Measurements from ENCODE around the gene RBM33. TPM values are rescaled to one million over a fixed set of nuclear protein-coding genes. Genes with fewer than 3 reads are reported as not detected.
A peak's percentile ranks its signal among the peaks of the same experiment; 100 is the strongest.

Gene RBM33
- total and polyA plus RNA-seq, 2 donors, result 23.5 to 58.5 TPM

GRCh38 chr7:155639958-155640520, 4.4 kb upstream of the RBM33 start:
- Histone ChIP-seq H3K27ac (ENCODE audit: low read depth in 1 of 2, low read length in 1 of 2) (no peak overlapping the region), H3K4me3 (ENCODE audit: low read length in 2 of 2) (no peak overlapping the region), H3K4me1 (ENCODE audit: control insufficient read depth in 2 of 2, insufficient read depth in 2 of 2, low read length in 2 of 2) (peaks cover 4 to 5% of the 10 kb centered on the region in 2 donors), H3K36me3 (ENCODE audit: control insufficient read depth in 2 of 2, insufficient read depth in 2 of 2, low read length in 1 of 2) (peaks cover 4 to 18% of the 10 kb centered on the region in 2 donors), H3K9me3 (ENCODE audit: control insufficient read depth in 2 of 2, insufficient read depth in 1 of 2, low read length in 1 of 2) (peaks cover 2 to 9% of the 10 kb centered on the region in 2 donors), H3K27me3 (ENCODE audit: control insufficient read depth in 2 of 2, insufficient read depth in 1 of 2, low read length in 1 of 2) (no peaks in the 10 kb centered on the region)
- DNase-seq (ENCODE audit: low read depth in 6 of 9, low spot score in 9 of 9), result no peak
- 96% methylated on average over 1 of the region's 1 CpG for WGBS

- DNase-seq (ENCODE audit: low read depth in 6 of 9, low spot score in 9 of 9), result no peak
- 99% methylated on average over 4 of the region's 4 CpGs for WGBS
- H3K4me3 ChIP-seq (ENCODE audit: low read length in 2 of 2), result no peak overlapping the region
- no peaks in the 10 kb centered on the region for H3K27me3 ChIP-seq (ENCODE audit: control insufficient read depth in 2 of 2, insufficient read depth in 1 of 2, low read length in 1 of 2)
- peaks cover 4 to 5% of the 10 kb centered on the region in 2 donors for H3K4me1 ChIP-seq (ENCODE audit: control insufficient read depth in 2 of 2, insufficient read depth in 2 of 2, low read length in 2 of 2)
- peaks cover 2 to 9% of the 10 kb centered on the region in 2 donors for H3K9me3 ChIP-seq (ENCODE audit: control insufficient read depth in 2 of 2, insufficient read depth in 1 of 2, low read length in 1 of 2)
- no peak overlapping the region for H3K27ac ChIP-seq (ENCODE audit: low read depth in 1 of 2, low read length in 1 of 2)
- H3K36me3 ChIP-seq (ENCODE audit: control insufficient read depth in 2 of 2, insufficient read depth in 2 of 2, low read length in 1 of 2), result peaks cover 4 to 18% of the 10 kb centered on the region in 2 donors
These were observed 3.8 kb upstream of the RBM33 start for GRCh38 chr7:155640629-155641028.

- peaks cover 2 to 9% of the 10 kb centered on the region in 2 donors for H3K9me3 ChIP-seq (ENCODE audit: control insufficient read depth in 2 of 2, insufficient read depth in 1 of 2, low read length in 1 of 2)
- no peaks in the 10 kb centered on the region for H3K27me3 ChIP-seq (ENCODE audit: control insufficient read depth in 2 of 2, insufficient read depth in 1 of 2, low read length in 1 of 2)
- peaks cover 7 to 34% of the 10 kb centered on the region in 2 donors for H3K36me3 ChIP-seq (ENCODE audit: control insufficient read depth in 2 of 2, insufficient read depth in 2 of 2, low read length in 1 of 2)
- WGBS, result 1% methylated on average over 32 of the region's 32 CpGs
- H3K27ac ChIP-seq (ENCODE audit: low read depth in 1 of 2, low read length in 1 of 2), result peak overlapping the region; percentile 86 to 96
- peak overlapping the region; percentile 80 to 91 for H3K4me3 ChIP-seq (ENCODE audit: low read length in 2 of 2)
- H3K4me1 ChIP-seq (ENCODE audit: control insufficient read depth in 2 of 2, insufficient read depth in 2 of 2, low read length in 2 of 2), result peaks cover 7 to 10% of the 10 kb centered on the region in 2 donors
- DNase-seq (ENCODE audit: low read depth in 6 of 9, low spot score in 9 of 9), result peak in 1 of 9 donors; percentile 22
These were observed 670 bp upstream of the RBM33 start for GRCh38 chr7:155643804-155644177.

GRCh38 chr7:155644971-155645509, 579 bp downstream of the RBM33 start:
- H3K4me1 ChIP-seq (ENCODE audit: control insufficient read depth in 2 of 2, insufficient read depth in 2 of 2, low read length in 2 of 2), result peaks cover 7 to 10% of the 10 kb centered on the region in 2 donors
- H3K27me3 ChIP-seq (ENCODE audit: control insufficient read depth in 2 of 2, insufficient read depth in 1 of 2, low read length in 1 of 2), result no peaks in the 10 kb centered on the region
- peak overlapping the region; percentile 80 to 91 for H3K4me3 ChIP-seq (ENCODE audit: low read length in 2 of 2)
- under 1% methylated on average over 22 of the region's 22 CpGs for WGBS
- DNase-seq (ENCODE audit: low read depth in 6 of 9, low spot score in 9 of 9), result peak; percentile 15 to 74 (median 48)
- peaks cover 7 to 44% of the 10 kb centered on the region in 2 donors for H3K36me3 ChIP-seq (ENCODE audit: control insufficient read depth in 2 of 2, insufficient read depth in 2 of 2, low read length in 1 of 2)
- H3K9me3 ChIP-seq (ENCODE audit: control insufficient read depth in 2 of 2, insufficient read depth in 1 of 2, low read length in 1 of 2), result peaks cover 2 to 9% of the 10 kb centered on the region in 2 donors
- peak overlapping the region; percentile 86 to 96 for H3K27ac ChIP-seq (ENCODE audit: low read depth in 1 of 2, low read length in 1 of 2)

- peak overlapping the region; percentile 80 to 91 for H3K4me3 ChIP-seq (ENCODE audit: low read length in 2 of 2)
- peak overlapping the region in 1 of 2 donors; percentile 86 for H3K27ac ChIP-seq (ENCODE audit: low read depth in 1 of 2, low read length in 1 of 2)
- peaks cover 2 to 6% of the 10 kb centered on the region in 2 donors for H3K9me3 ChIP-seq (ENCODE audit: control insufficient read depth in 2 of 2, insufficient read depth in 1 of 2, low read length in 1 of 2)
- H3K36me3 ChIP-seq (ENCODE audit: control insufficient read depth in 2 of 2, insufficient read depth in 2 of 2, low read length in 1 of 2), result peaks cover 5 to 41% of the 10 kb centered on the region in 2 donors
- no peaks in the 10 kb centered on the region for H3K27me3 ChIP-seq (ENCODE audit: control insufficient read depth in 2 of 2, insufficient read depth in 1 of 2, low read length in 1 of 2)
- H3K4me1 ChIP-seq (ENCODE audit: control insufficient read depth in 2 of 2, insufficient read depth in 2 of 2, low read length in 2 of 2), result peaks cover 7 to 10% of the 10 kb centered on the region in 2 donors
- peak in 1 of 9 donors; percentile 13 for DNase-seq (ENCODE audit: low read depth in 6 of 9, low spot score in 9 of 9)
- 46% methylated on average over 7 of the region's 7 CpGs for WGBS
These were observed 1.2 kb downstream of the RBM33 start for GRCh38 chr7:155645662-155646061.

- peaks cover 7 to 10% of the 10 kb centered on the region in 2 donors for H3K4me1 ChIP-seq (ENCODE audit: control insufficient read depth in 2 of 2, insufficient read depth in 2 of 2, low read length in 2 of 2)
- peaks cover 2 to 4% of the 10 kb centered on the region in 2 donors for H3K9me3 ChIP-seq (ENCODE audit: control insufficient read depth in 2 of 2, insufficient read depth in 1 of 2, low read length in 1 of 2)
- H3K27me3 ChIP-seq (ENCODE audit: control insufficient read depth in 2 of 2, insufficient read depth in 1 of 2, low read length in 1 of 2), result no peaks in the 10 kb centered on the region
- H3K4me3 ChIP-seq (ENCODE audit: low read length in 2 of 2), result no peak overlapping the region
- no peak overlapping the region for H3K27ac ChIP-seq (ENCODE audit: low read depth in 1 of 2, low read length in 1 of 2)
- DNase-seq (ENCODE audit: low read depth in 6 of 9, low spot score in 9 of 9), result no peak
- 95% methylated on average over 7 of the region's 7 CpGs for WGBS
- peaks cover 3 to 33% of the 10 kb centered on the region in 2 donors for H3K36me3 ChIP-seq (ENCODE audit: control insufficient read depth in 2 of 2, insufficient read depth in 2 of 2, low read length in 1 of 2)
These were observed 2.2 kb downstream of the RBM33 start for GRCh38 chr7:155646669-155647068.

GRCh38 chr7:155647302-155647701, 2.8 kb downstream of the RBM33 start:
- WGBS, result 79% methylated on average over 5 of the region's 5 CpGs

GRCh38 chr7:155647734-155648133, 3.3 kb downstream of the RBM33 start:
- over 99% methylated on average over 2 of the region's 2 CpGs for WGBS
- peaks cover 7 to 10% of the 10 kb centered on the region in 2 donors for H3K4me1 ChIP-seq (ENCODE audit: control insufficient read depth in 2 of 2, insufficient read depth in 2 of 2, low read length in 2 of 2)

More at GRCh38 chr7:155647302-155647701, 2.8 kb downstream of the RBM33 start:
- H3K9me3 ChIP-seq (ENCODE audit: control insufficient read depth in 2 of 2, insufficient read depth in 1 of 2, low read length in 1 of 2), result peaks cover 2 to 4% of the 10 kb centered on the region in 2 donors
- DNase-seq (ENCODE audit: low read depth in 6 of 9, low spot score in 9 of 9), result no peak
- H3K27ac ChIP-seq (ENCODE audit: low read depth in 1 of 2, low read length in 1 of 2), result no peak overlapping the region
- no peaks in the 10 kb centered on the region for H3K27me3 ChIP-seq (ENCODE audit: control insufficient read depth in 2 of 2, insufficient read depth in 1 of 2, low read length in 1 of 2)
- H3K4me1 ChIP-seq (ENCODE audit: control insufficient read depth in 2 of 2, insufficient read depth in 2 of 2, low read length in 2 of 2), result peaks cover 7 to 10% of the 10 kb centered on the region in 2 donors
- no peak overlapping the region for H3K4me3 ChIP-seq (ENCODE audit: low read length in 2 of 2)
- peaks cover 3 to 27% of the 10 kb centered on the region in 2 donors for H3K36me3 ChIP-seq (ENCODE audit: control insufficient read depth in 2 of 2, insufficient read depth in 2 of 2, low read length in 1 of 2)

GRCh38 chr7:155648752-155649339, 4.4 kb downstream of the RBM33 start:
- H3K4me1 ChIP-seq (ENCODE audit: control insufficient read depth in 2 of 2, insufficient read depth in 2 of 2, low read length in 2 of 2), result peaks cover 3 to 4% of the 10 kb centered on the region in 2 donors
- no peak for DNase-seq (ENCODE audit: low read depth in 6 of 9, low spot score in 9 of 9)
- H3K27me3 ChIP-seq (ENCODE audit: control insufficient read depth in 2 of 2, insufficient read depth in 1 of 2, low read length in 1 of 2), result no peaks in the 10 kb centered on the region
- H3K9me3 ChIP-seq (ENCODE audit: control insufficient read depth in 2 of 2, insufficient read depth in 1 of 2, low read length in 1 of 2), result peaks cover 2 to 4% of the 10 kb centered on the region in 2 donors
- H3K36me3 ChIP-seq (ENCODE audit: control insufficient read depth in 2 of 2, insufficient read depth in 2 of 2, low read length in 1 of 2), result peaks cover 3 to 27% of the 10 kb centered on the region in 2 donors
- no peak overlapping the region for H3K27ac ChIP-seq (ENCODE audit: low read depth in 1 of 2, low read length in 1 of 2)
- no peak overlapping the region for H3K4me3 ChIP-seq (ENCODE audit: low read length in 2 of 2)
- 96% methylated on average over 3 of the region's 3 CpGs for WGBS

More at GRCh38 chr7:155647734-155648133, 3.3 kb downstream of the RBM33 start:
- Histone ChIP-seq H3K9me3 (ENCODE audit: control insufficient read depth in 2 of 2, insufficient read depth in 1 of 2, low read length in 1 of 2) (peaks cover 2 to 4% of the 10 kb centered on the region in 2 donors), H3K27ac (ENCODE audit: low read depth in 1 of 2, low read length in 1 of 2) (no peak overlapping the region), H3K27me3 (ENCODE audit: control insufficient read depth in 2 of 2, insufficient read depth in 1 of 2, low read length in 1 of 2) (no peaks in the 10 kb centered on the region), H3K36me3 (ENCODE audit: control insufficient read depth in 2 of 2, insufficient read depth in 2 of 2, low read length in 1 of 2) (peaks cover 3 to 27% of the 10 kb centered on the region in 2 donors), H3K4me3 (ENCODE audit: low read length in 2 of 2) (no peak overlapping the region)
- no peak for DNase-seq (ENCODE audit: low read depth in 6 of 9, low spot score in 9 of 9)
